Adrenal gland (tissue), 12 donors: ENCODE data around the gene CPA4. TPM values are rescaled to one million over a fixed set of nuclear protein-coding genes. Genes with fewer than 3 reads are reported as not detected.

ENCODE experiments used
- DNase-seq, 7 donors: peaks; one replicate each; pipeline ENCODE4 v3.0.0-alpha.2; 2019 to 2020
- H3K27ac ChIP-seq, 5 donors: fragments of 200-600 bp; sonication (generic) in 4 of 5; 1 replicate in 3 of 5; 2 replicates in 2 of 5; pipeline versions ENCODE4 v1.5.1 to v1.8.0; 2016 to 2020; ENCODE audit warnings: mild to moderate bottlenecking in 1 of 5
- H3K27me3 ChIP-seq: fragments of 200-600 bp; 2 replicates; pipeline ENCODE4 v1.8.0; 2021
- H3K36me3 ChIP-seq, 2 donors: fragments of 200-600 bp; replicated peaks in 1 of 2; 1 replicate in 1 of 2; 2 replicates in 1 of 2; pipeline versions ENCODE4 v1.5.1 to v1.8.0; 2018 to 2022
- H3K4me1 ChIP-seq, 2 donors: fragments of 200-600 bp; replicated peaks in 1 of 2; 1 replicate in 1 of 2; 2 replicates in 1 of 2; pipeline versions ENCODE4 v1.5.1 to v1.8.0; 2018 to 2021
- H3K4me3 ChIP-seq, 4 donors: fragments of 200-600 bp; sonication (generic) in 3 of 4; one replicate each; pipeline ENCODE4 v1.5.1; 2016 to 2018
- H3K9me3 ChIP-seq, 3 donors: fragments of 200-600 bp; sonication (generic) in 1 of 3; replicated peaks in 1 of 3; 1 replicate in 2 of 3; 2 replicates in 1 of 3; pipeline versions ENCODE4 v1.5.1 to v1.8.0; 2016 to 2021
- CTCF ChIP-seq, 6 experiments: fragments of 450-650 bp in 4 of 6; fragments of 200-600 bp in 2 of 6; sonication (generic) in 1 of 6; IDR thresholded peaks; 1 replicate in 5 of 6; 2 replicates in 1 of 6; pipeline versions ENCODE4 v1.5.1 to v1.8.0; 2016 to 2021; ENCODE audit warnings: antibody characterized with exemption in 6 of 6, mild to moderate bottlenecking in 2 of 6, moderate library complexity in 1 of 6
- POLR2A ChIP-seq, 2 donors: fragments of 450-650 bp; IDR thresholded peaks; one replicate each; pipeline ENCODE4 v1.6.1; 2017; ENCODE audit warnings: antibody characterized with exemption in 2 of 2, mild to moderate bottlenecking in 2 of 2, moderate library complexity in 1 of 2
- WGBS, 4 donors: extraction: QIAGEN DNeasy Blood & Tissue Kit in 2 of 4; methylation state at CpG; one replicate each; pipeline versions ENCODE4 v1.1.5 to v1.1.7; 2013 to 2017; 5-methylcytosine and 5-hydroxymethylcytosine counted together
- intact Hi-C, 2 donors: fragments of 100-400 bp; cut with DNase I; formaldehyde crosslinking; loops; one replicate each; pipeline versions ENCODE4 v1.14.1 to v1.15.0; 2022 to 2023
- polyA plus RNA-seq, 3 donors: library from polyadenylated mRNA; stranded (reverse); fragments of 200-250 nt in 2 of 3; fragments of 350-450 nt in 1 of 3; fragmentation: Illumina TruSeq in 1 of 3; extraction: RNeasy Lipid Tissue Mini Kit (QIAGEN cat#74804) in 1 of 3; gene quantifications; one replicate each; pipeline ENCODE4 v1.2.3, GENCODE V29; 2013 to 2014
- total RNA-seq, 9 donors: library from RNA; depleted of rRNA in 4 of 9; stranded (reverse); fragments of >200 nt in 4 of 9; fragments of 120-200 nt in 1 of 9; fragmentation: NEBNext Ultra II Directional in 1 of 9; extraction: Animal tissue kit (Norgen Biotek cat#: 25700) in 1 of 9; gene quantifications; one replicate each; pipeline versions ENCODE4 v1.1.0 to v1.2.4, GENCODE V29; 2013 to 2023
- donor health status: healthy with polysubstance abuse.
- donor health status: Bipolar disorder and iron deficiency.
- donor health status: DM: yes; HTN: yes; CAD: no.
- donor health status: DM: no; HTN: no; CAD: no.
- donor health status: DM: no; HTN: no; CAD: no.
- donor health status: DM: yes; HTN: yes; CAD: no.

The CPA4 gene
- total and polyA plus RNA-seq, 12 donors = 0.55 to 26.7 (median 2.4) TPM; not detected in 1

GRCh38 chr7:130349911-130350782 is 57.2 kb downstream of the CPA4 start:
- intact Hi-C loops = no loop called here
- Histone ChIP-seq H3K36me3 (no peaks in the 10 kb centered on the region), H3K27ac (peak overlapping the region in 2 of 5 donors; percentile 75 to 84), H3K27me3 (no peaks in the 10 kb centered on the region), H3K9me3 (no peaks in the 10 kb centered on the region), H3K4me1 (peaks cover 8 to 9% of the 10 kb centered on the region in 2 donors), H3K4me3 (no peak overlapping the region)
- no peak for DNase-seq
- WGBS, 4 donors = 74 to 81% (median 77%) methylated on average over 16 of the region's 16 CpGs
- no peak for TF ChIP-seq CTCF (IDR thresholded peaks at IDR 0.05)
- no peak for TF ChIP-seq POLR2A (IDR thresholded peaks at IDR 0.05)

GRCh38 chr7:130350945-130351790 is 58.2 kb downstream of the CPA4 start:
- peak overlapping the region in 2 of 5 donors; percentile 75 to 84 for H3K27ac ChIP-seq

GRCh38 chr7:130351791-130352090 is 58.8 kb downstream of the CPA4 start:
- Histone ChIP-seq H3K27me3 (no peaks in the 10 kb centered on the region), H3K36me3 (no peaks in the 10 kb centered on the region), H3K27ac (peak overlapping the region in 3 of 5 donors; percentile 28 to 84 (median 75)), H3K4me3 (no peak overlapping the region), H3K9me3 (no peaks in the 10 kb centered on the region), H3K4me1 (peaks cover 12 to 19% of the 10 kb centered on the region in 2 donors)
- DNase-seq = peak in 1 of 7 donors; percentile 43
- 80 to 94% (median 87%) methylated on average over 6 of the region's 6 CpGs for WGBS, 4 donors
- no peak for TF ChIP-seq POLR2A (IDR thresholded peaks at IDR 0.05)
- no peak for TF ChIP-seq CTCF (IDR thresholded peaks at IDR 0.05)
- intact Hi-C loops = no loop called here

More at GRCh38 chr7:130350945-130351790, 58.2 kb downstream of the CPA4 start:
- intact Hi-C loops = no loop called here
- no peak overlapping the region for H3K4me3 ChIP-seq
- DNase-seq = no peak
- TF ChIP-seq POLR2A (IDR thresholded peaks at IDR 0.05) (no peak), CTCF (IDR thresholded peaks at IDR 0.05) (no peak)
- H3K4me1 ChIP-seq = peaks cover 8 to 13% of the 10 kb centered on the region in 2 donors
- no peaks in the 10 kb centered on the region for H3K36me3 ChIP-seq
- H3K9me3 ChIP-seq = no peaks in the 10 kb centered on the region
- H3K27me3 ChIP-seq = no peaks in the 10 kb centered on the region
- WGBS, 4 donors = 70 to 74% (median 72%) methylated on average over 20 of the region's 20 CpGs
